Stimulated activated CD4-positive, alpha-beta T cell treated with anti-CD3 and anti-CD28 coated beads, Interleukin-15, amount 100 ng/mL, for 1 hour (primary cell): Measurements from ENCODE around the gene MYRIP.

Experiments
- DNase-seq, 2 donors: peaks; one replicate each; pipeline ENCODE4 v3.0.0-alpha.2; 2020; ENCODE audit warnings: low read depth in 1 of 2, low spot score in 1 of 2

Gene MYRIP

DNA sequence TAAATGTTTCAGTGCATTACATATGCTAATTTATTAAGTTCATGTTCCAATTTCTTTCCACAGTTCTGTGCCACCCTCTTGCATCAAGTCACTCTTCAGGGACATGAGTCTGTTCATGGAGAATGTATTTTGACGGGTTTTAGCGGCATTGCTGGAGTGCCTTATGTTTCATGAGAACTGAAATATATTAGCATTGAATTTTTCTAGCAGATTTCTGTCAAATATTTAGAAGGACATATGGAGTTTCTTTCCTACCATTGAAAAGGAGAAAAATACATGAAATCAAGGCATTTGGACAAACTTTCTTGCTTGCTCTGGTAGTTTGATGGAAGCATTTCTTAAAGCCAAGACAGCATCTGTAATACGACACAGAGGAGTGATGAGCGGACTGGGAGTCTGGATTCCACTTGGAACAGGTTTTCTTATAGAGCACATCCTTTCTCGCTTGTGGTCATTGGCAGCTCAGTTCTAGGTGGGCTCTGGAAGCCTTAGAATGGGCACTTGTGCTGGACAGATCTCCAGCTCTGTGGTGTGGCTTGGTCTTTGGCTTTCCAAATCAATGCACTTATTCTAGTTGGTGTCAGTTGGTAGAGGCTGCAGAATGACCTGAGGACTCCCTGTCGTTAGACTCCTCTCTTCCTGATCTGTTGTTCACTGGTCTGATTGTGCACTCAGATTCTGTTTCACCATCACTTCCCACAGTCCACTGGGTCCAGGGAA is 415.5 kb downstream of the MYRIP start:
- no peak for DNase-seq

DNA sequence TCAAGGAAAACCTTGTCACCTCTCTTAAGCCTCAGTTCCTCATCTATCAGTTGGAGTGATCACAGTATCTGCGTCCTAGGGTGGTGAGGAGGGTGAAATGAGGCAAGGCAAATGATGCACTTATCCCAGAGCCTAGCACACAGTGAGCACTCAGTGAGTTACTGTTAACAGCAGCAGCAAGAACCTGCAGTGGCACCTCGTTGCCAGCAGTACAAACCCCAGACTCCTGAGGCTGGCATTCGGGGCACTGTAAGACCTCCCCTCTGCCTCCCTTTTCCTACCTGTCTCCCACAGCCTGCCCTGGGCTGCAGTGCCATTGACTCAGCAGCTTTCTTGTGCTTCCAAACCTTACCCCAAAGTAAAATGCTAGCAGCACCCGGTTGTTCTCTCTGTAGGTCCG is 417.2 kb downstream of the MYRIP start:
- DNase-seq = no peak

- DNase-seq = no peak
These were observed 419.5 kb downstream of the MYRIP start for GRCh38 chr3:40228792-40229350.

DNA sequence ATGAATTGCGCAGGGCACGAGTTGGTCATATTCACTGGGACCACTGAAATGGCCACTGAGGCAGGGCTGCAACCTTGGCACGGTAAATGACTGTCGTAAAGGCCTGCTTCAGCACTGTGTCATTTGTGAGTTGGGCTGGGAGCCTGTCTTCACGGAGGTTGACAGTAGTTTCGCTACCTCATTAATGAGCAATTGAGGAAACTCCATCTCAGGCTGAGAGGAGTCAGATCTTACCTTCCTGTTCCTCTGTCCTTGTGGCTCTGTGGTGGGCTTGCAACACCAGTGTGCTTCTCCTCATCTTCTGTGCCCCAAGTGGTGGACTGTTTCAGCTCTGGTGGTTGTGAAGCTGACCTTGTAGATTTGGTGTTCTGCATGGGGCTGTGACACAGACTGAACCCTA is 420.0 kb downstream of the MYRIP start:
- DNase-seq = no peak

DNA sequence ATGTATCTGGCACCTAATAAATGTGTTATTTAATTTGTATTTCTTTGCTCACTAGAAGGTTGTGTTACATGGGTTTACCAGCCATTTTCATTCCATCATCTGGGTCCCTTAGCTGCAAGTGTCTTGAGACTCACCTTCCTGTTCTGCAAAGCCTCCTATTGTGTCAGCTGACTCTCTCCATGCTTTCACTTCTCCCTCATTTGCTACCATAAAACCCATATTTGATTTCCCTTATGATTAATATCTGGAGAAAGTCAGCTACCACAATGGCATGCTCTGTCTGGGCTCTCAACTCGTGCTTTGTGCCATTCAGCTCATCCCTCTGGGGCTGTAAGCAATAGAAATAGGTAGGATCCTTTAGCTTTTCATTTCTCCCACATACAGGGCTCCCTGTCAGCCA is 420.6 kb downstream of the MYRIP start:
- DNase-seq = no peak

GRCh38 chr3:40230382-40230781 is 421.0 kb downstream of the MYRIP start:
- no peak for DNase-seq

DNA sequence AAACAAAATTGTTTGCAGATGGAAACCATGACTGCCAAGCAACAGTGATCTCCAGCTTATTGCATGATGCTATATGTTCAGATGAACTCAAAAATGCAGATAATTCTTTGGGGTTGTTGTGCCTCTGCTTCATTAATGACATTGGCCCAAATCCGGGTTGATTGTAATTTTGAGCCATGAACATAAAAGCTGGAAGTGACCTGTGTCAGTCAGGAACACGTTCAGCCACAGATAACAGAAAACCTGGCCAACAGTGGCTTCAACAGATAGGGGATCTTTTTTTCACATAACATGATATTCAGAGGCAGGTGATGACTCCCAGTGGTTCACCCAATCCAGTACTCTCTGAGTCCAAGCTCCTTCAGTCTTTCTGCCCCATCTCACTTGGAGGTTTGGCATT is 423.2 kb downstream of the MYRIP start:
- no peak for DNase-seq

- DNase-seq = no peak
These were observed 427.8 kb downstream of the MYRIP start for GRCh38 chr3:40237159-40237558.

- no peak for DNase-seq
These were observed 428.6 kb downstream of the MYRIP start for GRCh38 chr3:40237889-40238571.

DNA sequence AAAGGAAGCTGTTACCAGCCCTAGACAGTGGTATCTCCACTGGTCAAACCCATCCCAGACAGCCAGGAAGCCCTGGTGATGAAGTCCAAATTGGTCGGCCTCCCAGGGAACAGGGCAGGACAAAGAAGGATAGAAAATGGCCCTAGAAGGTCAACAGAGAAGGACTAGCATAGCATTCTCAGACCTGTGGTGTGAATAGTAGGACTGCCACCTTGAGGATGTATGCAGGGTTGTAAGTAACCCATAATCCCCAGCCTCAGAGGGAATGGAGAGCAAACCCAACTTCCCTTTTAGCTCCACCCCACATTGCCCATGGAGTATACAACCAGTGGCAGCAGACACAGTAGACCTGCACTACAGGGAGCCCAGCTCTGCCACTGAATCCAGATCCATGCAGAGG is 431.5 kb downstream of the MYRIP start:
- DNase-seq = no peak

- no peak for DNase-seq
These were observed 432.8 kb downstream of the MYRIP start for GRCh38 chr3:40242216-40242615.

DNA sequence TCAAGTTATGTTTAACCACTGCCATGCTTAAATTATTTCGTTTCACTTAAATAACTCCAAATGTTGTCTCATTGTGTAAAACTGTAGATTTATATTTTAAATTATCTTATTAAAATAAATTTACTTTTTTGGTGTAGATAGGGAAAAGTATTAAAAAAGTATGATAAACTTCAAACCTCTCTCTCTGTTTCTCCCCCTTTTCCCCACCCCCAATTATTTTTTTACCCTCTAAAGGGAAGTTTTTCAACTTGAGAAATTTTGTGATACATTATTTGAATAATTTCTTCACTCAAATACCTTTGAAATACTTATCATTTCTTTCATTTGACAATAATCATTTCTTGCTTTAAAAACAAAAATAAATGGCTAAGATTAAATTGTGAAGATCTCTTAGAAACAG is 433.2 kb downstream of the MYRIP start:
- DNase-seq = no peak

- no peak for DNase-seq
These were observed 433.6 kb downstream of the MYRIP start for GRCh38 chr3:40243056-40243455.

- no peak for DNase-seq
These were observed 438.5 kb downstream of the MYRIP start for GRCh38 chr3:40247714-40248454.

DNA sequence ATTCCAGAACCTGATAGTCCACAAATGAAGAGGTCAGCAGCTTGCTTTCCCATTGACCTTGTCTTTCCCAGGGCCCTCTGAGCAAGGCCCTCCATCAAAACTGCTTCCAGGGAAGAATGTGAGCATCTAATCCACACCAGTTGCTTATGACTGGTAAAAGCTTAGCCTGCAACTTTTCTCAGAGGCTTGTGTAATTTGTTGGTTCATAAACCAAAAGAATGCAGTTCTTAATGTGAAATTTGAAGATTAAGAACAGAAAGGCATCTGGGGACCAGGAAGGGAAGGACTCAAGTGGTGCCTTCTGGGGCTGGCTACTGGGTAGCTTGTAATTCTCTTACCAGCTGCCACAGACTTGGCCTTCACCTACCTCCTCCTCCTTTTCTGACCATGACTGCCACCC is 439.2 kb downstream of the MYRIP start:
- DNase-seq = no peak

GRCh38 chr3:40249168-40249567 is 439.8 kb downstream of the MYRIP start:
- DNase-seq = no peak

DNA sequence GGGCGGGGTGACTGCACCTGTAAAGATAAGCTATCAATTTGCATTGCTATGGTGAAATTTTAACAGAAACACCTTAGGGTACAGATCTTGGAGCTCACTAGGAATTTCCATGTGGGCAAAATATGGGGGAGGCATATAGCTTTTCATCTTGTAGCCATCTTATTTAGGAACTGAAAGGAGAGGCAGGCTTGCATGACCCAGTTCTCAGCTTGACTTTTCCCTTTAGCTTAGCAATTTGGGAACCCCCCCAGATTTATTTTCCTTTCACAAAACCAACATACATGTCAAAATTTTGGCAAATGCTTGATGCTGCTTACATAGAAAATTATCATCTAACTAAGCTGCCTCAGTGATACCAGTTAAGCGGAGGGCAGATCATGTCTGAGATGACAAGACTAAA is 445.1 kb downstream of the MYRIP start:
- DNase-seq = no peak

DNA sequence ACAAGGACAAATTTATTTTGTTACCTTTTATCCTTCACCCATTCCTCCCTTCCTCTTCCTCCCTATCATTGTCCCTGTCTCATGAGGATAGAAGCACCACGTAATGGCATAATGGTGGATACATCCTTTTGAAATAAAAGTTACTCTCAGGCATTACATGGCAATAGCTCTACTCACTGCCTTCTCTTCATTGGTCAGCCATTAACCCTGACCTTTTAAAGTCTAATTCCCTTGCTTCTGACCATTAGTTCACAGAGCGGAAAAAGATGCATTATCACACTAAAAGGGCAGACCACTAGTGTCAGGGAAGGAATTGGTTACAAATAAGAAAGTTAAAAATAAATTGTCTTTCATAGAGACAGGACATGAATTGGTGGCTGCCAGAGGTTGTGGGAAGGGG is 445.5 kb downstream of the MYRIP start:
- DNase-seq = no peak

DNA sequence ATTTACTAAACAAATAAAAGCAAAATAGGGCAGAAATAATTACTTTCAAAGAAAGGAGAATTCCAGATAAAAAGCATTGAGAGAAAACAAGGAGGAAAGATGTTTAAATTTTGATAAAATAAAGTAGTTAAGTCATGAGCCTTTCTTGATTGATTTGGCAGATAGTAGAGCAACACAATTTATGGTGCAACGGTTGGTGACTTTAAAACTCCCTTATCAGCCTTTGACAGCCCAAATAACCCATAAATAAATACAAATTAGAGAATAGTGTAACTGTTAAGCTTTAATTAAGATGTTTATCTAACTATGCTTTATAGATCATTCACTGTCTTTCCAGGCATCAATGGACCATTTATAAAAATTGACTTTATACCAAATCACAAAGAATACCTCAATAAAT is 446.1 kb downstream of the MYRIP start:
- no peak for DNase-seq

- DNase-seq = no peak
These were observed 448.7 kb downstream of the MYRIP start for GRCh38 chr3:40258064-40258463.

GRCh38 chr3:40258555-40258954 is 449.1 kb downstream of the MYRIP start:
- DNase-seq = no peak

- DNase-seq = no peak
These were observed 452.9 kb downstream of the MYRIP start for GRCh38 chr3:40262331-40262730.
